AG09309 (cell line): ENCODE data around the gene KPNA4.

ENCODE experiments used
- DNase-seq: peaks from one replicate; pipeline ENCODE4 v3.0.0-alpha.2; 2010; ENCODE audit warnings: low read depth
- H3K4me3 ChIP-seq: 2 replicates; pipeline ENCODE4 v1.5.1; 2011; ENCODE audit warnings: mild to moderate bottlenecking, low read depth, low read length, moderate library complexity; ENCODE audit not compliant: control insufficient read depth
- TF ChIP-seq, protein P1 (sequence below): IDR thresholded peaks from 2 replicates; pipeline ENCODE4 v1.5.1; 2011; ENCODE audit warnings: mild to moderate bottlenecking, low read depth, low read length, inconsistent platforms; ENCODE audit not compliant: insufficient read depth, control insufficient read depth; ENCODE audit errors: missing control alignments

The KPNA4 gene

DNA sequence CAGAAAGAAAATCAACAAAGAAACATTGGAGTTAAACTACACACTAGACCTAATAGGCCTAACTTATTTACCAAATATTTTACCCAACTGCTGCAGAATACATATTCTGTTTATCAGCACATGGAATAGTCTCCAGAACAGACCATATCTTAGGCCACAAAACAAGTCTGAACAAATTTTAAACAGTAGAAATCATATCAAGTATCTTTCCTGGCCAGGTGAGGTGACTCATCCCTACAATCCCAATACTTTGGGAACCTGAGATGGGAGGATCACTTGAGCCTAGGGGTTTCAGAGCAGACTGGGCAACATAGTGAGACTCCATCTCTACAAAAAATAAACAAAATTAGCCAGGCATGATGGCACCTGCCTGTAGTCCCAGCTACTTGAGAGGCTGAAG is 18.1 kb upstream of the KPNA4 start:
- TF ChIP-seq, protein P1, sequence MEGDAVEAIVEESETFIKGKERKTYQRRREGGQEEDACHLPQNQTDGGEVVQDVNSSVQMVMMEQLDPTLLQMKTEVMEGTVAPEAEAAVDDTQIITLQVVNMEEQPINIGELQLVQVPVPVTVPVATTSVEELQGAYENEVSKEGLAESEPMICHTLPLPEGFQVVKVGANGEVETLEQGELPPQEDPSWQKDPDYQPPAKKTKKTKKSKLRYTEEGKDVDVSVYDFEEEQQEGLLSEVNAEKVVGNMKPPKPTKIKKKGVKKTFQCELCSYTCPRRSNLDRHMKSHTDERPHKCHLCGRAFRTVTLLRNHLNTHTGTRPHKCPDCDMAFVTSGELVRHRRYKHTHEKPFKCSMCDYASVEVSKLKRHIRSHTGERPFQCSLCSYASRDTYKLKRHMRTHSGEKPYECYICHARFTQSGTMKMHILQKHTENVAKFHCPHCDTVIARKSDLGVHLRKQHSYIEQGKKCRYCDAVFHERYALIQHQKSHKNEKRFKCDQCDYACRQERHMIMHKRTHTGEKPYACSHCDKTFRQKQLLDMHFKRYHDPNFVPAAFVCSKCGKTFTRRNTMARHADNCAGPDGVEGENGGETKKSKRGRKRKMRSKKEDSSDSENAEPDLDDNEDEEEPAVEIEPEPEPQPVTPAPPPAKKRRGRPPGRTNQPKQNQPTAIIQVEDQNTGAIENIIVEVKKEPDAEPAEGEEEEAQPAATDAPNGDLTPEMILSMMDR, result no peak
- no peak overlapping the region for H3K4me3 ChIP-seq
- no peak for DNase-seq

DNA sequence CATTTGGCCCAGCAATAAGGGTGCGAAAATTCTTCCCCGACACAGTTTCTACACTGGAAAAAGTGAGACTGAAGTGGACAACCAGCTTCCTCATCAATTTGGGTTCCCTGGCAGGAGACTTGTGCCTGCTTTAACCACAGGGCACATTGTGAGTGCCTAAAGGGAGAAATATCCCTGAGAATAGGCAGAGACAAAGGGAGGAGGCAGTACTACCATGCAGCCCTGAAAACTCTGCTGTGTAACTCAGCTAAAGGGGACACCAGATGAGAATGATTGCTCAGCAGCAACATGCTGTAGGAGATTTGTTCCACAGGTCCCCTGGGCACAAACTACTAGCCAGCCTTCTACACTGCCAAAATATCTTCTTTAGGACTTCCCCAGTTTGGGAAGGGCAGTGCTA is 15.6 kb upstream of the KPNA4 start:
- TF ChIP-seq, protein P1, result no peak
- no peak for DNase-seq
- no peak overlapping the region for H3K4me3 ChIP-seq

DNA sequence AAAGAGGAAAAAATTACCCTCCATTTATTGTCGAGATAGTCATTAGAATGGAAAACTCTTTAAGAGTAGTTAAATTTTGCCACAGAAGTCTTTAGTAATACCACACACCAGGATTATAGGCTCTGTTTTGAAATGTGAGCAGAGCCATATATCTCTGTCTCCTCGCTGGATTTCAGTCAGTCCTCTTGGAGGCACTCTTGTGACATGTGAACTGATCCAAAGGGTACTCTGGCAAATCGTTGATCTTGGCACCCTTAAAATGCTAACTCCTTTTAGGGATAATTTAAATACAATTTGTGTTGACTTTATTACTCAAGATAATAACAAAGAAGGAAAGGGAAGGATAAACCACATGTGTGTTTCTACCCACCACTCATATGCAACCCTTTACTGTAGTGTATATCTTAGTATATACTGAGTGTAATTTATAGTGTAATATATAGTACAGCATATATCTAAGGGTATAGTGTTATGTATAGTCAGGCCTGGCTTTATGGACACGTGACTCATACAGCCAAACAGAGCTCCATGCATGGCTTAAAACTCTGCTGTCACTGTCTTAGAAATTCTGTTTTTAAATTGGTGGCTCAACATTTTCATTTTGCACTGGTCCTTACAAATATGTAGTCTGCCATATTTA is 12.3 kb upstream of the KPNA4 start:
- H3K4me3 ChIP-seq, result no peak overlapping the region
- TF ChIP-seq, protein P1, result peak; percentile 52
- peak; percentile 35 for DNase-seq

DNA sequence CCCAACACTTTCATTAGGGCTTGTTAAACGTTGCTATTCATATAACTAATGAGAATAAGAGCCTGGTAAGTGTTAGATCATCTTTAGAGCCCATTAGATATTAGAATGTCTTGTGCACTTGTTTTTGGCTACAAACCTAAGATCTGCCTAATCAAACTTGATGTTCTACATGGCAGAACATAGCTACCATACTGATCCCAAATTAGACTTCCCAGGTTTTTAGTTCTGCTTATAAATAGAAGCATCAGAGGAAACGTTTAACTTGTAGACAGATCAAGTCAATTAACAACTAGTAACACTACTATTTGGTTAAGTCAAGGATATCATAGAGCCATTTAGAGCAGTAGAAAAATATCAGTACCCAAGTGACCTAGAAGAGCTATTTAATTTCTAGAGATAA is 11.7 kb upstream of the KPNA4 start:
- TF ChIP-seq, protein P1, result no peak
- no peak overlapping the region for H3K4me3 ChIP-seq
- DNase-seq, result no peak

DNA sequence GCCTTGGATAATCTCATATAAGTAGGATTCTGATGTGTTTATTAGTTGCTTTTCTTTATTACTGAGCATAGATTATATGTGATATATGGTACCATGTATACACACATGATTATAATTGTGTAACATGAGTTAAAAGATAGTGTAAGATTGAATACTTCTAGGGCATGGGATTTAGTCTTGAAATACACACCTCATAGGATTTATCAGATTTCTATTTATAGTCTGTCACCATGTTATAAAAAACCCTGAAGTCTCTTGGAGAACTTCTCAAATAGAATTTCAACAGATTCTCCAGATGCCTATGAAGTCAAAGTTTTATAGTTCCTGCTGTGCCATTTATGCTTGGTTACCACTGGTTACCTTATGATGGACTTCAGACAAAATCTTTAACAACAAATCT is 11.2 kb upstream of the KPNA4 start:
- H3K4me3 ChIP-seq, result no peak overlapping the region
- DNase-seq, result no peak
- TF ChIP-seq, protein P1, result no peak

DNA sequence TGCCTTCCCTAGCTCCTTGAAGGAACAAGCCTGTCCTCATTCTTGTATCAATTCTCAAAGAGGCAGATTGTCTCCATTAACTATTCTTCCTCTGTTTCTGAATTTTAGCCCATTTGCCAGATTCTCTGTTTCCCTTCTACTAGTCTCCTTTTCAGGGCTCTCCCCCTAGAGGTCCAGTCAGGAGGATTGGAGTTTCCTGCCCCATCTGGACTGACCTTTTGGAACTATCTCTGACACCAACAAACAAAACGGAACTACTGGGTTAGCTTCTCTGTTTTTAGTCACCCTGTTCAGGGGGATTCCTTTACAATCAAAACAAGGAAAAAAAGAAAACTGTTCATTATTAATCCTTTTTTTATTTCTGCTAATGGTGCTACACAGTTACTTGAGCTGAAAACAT is 10.2 kb upstream of the KPNA4 start:
- DNase-seq, result no peak
- H3K4me3 ChIP-seq, result no peak overlapping the region
- TF ChIP-seq, protein P1, result no peak
